Non-pigmented ciliary epithelial cell (primary cell): Measurements from ENCODE around the gene ELL.

ENCODE experiments used
- DNase-seq: peaks from one replicate; pipeline ENCODE4 v3.0.0-alpha.2; 2010; ENCODE audit warnings: low read depth

The ELL gene

DNA sequence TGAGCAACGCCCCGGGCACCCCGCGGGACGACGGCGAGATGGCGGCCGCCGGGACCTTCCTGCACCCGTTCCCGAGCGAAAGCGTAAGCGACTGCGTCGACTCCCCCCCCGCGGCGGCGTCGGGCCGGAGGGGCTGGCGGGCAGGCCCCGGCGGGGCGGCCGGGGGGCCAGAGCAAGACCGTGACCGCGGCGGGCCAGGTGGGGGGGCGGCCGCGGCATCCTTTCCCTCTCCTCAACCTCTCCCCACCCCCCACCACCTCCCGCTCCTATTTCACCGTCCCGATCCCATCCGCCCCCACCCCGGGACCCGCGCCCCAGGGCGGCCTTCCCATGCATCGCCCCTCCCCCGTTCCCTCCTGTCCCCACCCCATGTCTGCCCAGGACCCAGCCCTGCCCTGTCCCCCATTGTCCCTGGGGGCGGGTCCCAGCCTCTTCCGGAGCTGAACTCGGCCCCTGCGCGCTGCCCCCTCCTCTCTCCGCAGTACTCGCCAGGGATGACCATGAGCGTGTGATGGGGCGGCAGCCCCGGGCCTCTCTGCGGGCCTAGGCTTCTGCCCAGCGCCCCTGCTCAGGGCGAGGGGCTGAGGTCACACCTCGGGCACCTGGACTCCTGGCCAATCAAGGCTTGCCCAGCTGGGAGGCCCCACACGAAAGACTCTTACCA lies 88.0 kb downstream of the ELL start:
- no peak for DNase-seq

DNA sequence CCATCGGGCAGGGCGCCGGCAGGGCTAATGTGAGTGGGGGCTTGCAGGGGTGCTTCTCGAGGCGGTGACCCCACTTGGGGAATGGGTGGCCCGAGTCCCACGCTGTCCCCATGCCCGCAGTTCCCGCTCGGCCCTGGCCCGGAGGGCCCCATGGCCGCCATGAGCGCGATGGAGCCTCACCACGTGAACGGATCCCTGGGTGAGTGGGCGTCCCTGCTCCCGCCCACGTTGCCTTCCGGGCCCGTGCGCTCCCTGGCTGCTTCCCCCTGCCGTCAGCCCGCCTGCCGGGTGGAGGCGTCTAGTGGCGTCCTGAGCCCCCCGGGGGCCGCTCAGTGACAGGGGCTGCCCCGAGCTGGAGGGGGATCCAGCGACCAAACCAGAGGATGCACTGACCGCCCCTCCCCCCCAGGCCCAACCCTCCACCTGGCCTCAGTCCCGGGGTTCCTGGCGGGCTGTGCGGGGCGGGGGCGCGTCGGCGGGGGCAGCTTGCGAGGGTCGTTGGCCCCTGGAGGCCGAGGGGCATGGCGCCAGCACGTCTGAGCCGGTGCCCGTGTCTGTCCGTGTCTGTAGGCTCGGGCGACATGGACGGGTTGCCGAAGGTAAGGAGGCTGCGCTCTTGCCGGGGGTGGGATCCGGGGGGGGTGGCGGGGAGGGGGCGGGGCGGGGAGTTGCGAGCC lies 88.7 kb downstream of the ELL start:
- DNase-seq, result no peak

- no peak for DNase-seq
Observed at GRCh38 chr19:18432275-18433014, 89.4 kb downstream of the ELL start.

DNA sequence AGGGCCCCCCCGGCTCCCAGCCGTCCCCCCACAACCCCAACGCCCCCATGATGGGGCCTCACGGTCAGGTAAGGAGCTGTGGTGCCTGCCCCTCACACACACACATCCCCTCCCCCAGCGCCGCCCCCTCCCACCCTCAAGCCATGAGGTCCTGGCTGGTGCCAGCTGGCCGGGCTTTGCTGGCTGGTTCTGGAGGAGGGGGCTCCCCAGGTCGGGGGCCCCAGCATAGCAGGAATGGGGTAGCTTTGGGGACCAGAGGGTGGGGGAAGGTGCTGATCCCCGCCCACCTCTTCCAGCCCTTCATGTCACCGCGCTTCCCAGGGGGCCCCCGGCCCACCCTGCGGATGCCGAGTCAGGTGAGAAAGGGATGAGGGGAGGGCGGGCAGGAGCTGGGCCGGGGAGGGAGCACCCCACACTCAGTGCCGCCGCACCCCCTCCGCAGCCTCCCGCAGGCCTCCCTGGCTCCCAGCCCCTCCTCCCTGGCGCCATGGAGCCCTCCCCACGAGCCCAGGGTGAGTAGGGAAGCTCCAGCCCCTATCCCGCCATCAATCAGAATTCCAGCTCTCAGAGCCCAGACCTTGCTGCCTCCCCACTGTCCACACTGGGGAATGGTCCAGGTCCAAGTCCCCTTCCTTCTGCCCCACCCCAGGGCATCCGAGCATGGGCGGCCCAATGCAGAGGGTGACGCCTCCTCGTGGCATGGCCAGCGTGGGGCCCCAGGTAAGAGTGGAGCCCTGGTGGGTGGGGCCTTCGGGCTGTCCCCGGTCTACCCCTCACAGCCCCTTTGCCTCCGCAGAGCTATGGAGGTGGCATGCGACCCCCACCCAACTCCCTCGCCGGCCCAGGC lies 90.3 kb downstream of the ELL start:
- no peak for DNase-seq

DNA sequence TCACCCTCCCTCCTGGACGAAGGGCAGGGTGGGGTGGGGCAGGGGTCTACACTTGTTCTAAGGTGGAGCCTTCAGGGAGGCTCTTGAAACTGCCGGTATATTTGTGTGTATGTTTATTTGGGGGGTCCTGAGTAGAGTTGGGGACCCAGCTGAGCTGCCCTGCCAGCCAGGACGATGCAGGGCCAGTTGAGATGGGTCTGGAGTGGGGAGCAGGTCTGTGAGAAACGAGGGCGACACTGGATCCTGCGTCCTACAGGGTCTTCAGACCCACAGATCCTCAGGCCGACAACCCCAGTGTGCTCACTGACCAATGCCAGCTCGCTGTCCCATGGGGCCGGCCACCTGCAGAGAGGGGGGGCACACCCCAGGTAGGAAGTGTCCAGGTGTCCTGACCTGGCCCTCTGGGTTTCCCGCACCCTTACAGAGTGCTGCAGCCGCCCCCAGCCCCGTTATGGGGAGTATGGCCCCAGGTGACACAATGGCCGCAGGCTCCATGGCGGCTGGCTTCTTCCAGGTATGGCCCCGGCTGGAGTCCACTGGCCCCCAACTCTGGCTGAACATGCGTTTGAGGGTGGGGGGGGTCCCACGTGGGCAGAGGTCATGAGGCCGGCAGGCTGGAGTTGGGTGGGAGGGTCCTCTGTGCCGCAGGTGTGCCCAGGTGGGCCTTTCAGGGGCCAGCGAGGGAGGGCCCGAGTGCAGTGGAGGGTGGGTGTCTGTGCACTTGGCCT lies 91.3 kb downstream of the ELL start:
- no peak for DNase-seq

DNA sequence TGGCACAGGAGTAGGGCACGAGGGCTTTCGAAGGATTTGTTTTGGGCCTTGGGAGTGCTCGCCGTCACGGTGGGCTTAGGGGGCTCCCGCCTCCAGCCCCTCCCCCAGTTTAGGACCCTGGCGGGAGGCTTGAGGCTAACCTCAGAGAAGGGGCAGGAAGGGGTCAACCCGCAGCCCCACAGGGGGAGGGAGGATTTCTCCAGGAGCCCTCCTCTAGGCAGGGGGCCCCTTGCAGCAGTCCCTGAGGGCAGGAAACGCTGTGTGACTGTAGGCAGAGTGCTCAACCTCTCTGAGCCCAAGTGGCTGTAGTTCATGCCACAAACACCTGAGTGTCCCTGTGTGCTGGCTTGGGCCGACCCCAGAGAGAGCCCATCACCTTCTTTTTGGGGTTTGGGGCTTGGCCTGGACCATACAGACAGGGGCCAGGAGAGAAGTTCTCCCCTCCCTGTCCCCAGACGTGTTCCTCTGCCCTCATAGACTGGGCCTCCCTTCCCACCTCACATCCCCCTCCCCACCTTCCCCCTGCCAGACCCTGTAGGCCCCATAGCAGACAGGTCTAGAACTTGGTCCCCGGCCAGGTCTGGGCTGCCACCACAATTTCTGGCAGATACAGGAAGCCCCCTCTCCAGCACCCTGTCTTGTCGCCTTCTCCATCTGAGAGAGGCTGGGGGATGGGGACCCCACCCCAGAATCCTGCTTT lies 92.0 kb downstream of the ELL start:
- DNase-seq, result no peak

DNA sequence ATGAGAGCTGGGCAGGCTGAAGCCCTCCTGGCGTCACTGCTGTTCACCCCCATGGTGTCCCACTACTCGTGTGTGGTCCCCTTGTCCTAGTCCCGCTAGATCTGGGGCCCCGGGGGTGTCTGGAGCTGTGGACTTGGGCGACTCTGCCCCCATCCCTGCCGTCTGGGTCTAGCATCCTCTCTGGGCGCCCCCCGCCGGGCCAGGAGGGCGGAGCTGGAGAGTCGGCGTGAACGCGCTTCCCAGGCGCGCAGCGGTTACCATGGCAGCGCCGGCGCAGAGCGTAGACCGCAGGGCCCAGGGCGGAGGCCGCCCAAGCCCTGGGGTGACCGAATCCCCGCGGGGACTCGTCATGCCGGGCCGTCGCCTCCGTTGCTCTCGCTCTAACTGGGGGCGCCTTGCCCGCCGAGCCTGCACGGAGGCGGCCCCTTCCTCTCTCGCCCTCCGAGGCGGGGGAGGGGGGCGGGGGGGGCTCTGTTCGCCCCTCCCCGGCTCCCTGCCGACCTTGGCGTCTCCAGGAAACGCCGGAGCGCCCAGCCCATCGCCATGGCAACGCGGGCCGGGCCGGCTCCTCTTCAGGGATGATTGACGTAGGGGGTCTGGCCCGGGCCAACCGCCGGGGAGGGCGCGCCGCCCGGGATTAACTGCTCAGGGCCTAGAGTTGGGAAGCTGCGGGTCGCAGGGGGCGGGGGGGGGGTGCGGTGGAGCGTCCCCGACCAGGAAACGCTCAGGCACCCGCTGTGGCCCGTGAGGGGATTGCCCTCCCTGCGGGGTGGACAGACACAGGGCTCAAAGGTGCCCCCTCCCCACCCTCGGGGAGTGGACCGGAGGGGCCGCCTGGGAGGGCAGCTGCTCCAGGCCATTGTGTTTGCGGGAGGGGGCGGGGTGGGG lies 92.8 kb downstream of the ELL start:
- no peak for DNase-seq

DNA sequence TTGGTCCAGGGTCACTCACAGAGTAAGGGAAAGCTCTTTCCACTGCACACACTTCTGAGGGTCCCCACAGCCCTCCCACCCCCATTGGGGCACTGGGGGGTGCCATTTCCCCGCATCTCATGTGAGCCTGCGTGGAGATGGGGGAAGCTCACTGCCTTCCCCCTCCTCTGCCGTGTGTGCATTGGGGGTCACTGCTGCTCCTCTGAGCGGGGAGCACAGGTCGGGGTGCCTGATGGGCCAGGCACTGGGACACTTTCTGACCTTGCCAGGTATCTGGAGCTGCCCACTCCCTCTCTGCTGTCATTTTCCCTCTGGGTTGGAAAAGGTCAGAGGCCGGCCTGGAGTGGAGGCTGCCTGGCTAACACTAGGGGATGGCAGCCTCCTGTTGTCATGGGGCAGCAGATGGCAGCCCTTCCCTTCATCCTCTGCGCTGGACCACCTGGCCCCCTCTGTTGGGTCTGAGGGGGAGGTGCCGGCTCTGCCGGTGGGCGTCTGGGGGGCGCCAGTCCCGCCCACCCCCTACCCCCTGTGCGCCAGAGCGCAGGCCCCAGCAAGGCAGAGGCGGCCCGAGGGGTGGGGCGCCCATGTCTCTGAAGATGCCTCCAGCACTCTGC lies 93.6 kb downstream of the ELL start:
- DNase-seq, result no peak

GRCh38 chr19:18427743-18428113 lies 94.1 kb downstream of the ELL start:
- no peak for DNase-seq

DNA sequence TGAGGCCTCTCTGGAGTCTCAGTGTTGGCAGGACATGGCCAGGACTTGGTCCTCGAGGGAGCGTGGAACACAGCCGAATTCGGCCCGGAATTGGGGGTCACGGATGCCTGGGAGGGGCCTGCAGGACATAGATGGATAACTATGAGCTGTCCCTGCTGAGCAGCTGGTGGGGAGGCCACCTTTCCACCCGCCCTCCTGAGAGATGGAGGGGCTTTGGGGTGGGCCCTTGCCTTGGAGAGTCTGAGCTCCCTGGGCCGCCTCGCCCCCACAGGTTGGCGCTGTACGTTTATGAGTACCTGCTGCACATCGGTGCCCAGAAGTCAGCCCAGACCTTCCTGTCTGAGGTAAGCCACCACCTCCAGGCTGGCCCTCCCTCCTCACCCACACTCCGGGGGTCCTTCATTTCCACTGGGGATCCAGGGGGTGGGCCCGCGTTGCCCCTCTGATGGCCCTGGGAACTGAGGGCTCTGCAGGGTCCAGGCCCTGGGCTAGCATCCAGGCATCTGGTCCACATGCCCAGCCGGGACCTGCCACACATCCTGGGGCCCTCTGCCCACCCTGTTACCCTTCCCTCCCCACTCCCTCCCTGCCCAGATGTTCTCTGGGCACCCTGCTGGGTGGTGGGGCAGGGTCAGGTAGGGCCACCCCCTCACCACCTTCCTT lies 94.7 kb downstream of the ELL start:
- DNase-seq, result no peak

DNA sequence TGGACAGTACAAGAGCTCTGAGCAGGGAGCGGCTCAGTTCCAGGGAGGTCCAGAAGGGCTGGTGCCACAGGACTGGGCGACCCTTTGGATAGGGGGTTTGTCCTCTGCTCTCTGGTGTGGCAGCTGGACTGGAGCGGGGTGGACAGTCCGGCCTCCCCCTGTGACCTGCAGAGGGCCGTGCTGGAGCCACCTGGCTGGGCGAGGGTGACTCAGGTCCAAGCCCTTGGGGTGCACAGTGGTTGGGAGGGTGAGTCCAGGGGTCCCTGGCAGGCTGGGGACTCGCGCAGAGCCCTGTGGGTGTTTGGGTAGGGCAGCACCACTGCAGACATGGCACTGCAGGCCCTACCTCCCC lies 95.5 kb downstream of the ELL start:
- DNase-seq, result no peak

GRCh38 chr19:18425515-18426415 lies 96.1 kb downstream of the ELL start:
- no peak for DNase-seq

DNA sequence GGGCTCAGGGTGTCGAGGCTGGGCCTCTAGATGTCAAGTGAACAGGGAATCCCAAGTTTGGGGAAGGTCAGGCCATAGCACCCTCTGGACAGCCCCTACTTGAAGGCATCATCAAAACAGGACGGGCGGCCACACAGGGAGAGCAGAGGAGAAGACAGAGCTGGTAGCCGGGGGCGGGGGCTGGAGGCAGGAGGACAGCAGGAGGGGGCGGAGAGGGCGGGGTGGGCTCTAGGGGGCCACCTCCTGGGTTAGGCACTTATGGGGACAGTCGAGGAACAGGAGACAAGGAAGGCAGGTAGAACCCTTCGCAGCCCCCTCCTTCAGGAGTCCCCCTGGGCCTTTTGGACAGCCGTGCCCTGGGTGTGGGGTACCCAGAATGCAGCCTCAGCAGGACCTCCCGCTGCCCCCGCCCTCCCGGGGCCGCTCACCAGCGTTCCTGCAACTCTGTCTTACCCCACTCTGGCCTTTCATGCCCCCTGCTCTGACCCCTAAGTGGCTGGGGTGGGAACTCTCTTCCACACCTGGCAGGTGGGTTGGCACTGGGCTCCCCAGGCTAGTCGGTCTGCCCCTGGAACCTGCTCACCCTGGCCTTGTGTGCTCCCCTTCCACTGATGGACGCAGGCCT lies 96.9 kb downstream of the ELL start:
- no peak for DNase-seq

GRCh38 chr19:18424122-18424889 lies 97.6 kb downstream of the ELL start:
- DNase-seq, result no peak

DNA sequence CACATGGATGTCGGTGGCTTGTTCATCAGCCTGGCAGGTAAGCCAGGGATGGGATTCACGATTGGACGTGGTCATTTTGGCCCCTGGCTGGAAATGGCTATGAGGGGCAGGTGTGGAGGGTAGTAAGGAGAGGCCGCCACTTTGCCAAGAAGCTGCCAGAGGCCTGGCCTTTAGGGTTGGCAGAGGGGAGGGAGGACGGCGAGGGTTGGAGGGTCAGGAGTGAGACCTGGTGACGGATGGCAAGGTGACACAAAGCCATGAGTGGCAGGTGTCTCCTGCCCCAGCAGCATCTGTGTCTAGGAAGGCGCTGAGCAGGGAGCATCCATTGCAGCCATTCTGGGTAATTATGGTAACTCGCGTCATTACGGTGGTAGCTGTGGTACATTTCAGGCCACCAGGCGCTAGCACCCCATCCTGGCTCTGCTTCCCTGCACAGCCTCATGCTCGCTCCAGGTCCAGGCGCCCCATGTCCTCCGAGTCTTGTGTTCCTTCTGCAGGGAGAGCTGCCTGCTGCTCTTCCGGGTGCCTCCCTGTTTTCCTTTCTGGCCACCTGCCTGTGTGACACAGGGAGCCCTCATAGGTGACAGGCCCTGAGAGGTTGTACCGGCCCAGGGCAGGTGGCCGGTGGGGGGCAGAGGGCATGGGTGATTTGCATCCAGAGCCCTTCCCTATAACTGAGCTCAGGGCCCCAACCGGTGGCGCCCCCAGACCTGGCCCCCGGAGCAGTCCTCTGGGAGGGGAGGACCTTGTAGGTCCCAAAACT lies 98.4 kb downstream of the ELL start:
- no peak for DNase-seq

DNA sequence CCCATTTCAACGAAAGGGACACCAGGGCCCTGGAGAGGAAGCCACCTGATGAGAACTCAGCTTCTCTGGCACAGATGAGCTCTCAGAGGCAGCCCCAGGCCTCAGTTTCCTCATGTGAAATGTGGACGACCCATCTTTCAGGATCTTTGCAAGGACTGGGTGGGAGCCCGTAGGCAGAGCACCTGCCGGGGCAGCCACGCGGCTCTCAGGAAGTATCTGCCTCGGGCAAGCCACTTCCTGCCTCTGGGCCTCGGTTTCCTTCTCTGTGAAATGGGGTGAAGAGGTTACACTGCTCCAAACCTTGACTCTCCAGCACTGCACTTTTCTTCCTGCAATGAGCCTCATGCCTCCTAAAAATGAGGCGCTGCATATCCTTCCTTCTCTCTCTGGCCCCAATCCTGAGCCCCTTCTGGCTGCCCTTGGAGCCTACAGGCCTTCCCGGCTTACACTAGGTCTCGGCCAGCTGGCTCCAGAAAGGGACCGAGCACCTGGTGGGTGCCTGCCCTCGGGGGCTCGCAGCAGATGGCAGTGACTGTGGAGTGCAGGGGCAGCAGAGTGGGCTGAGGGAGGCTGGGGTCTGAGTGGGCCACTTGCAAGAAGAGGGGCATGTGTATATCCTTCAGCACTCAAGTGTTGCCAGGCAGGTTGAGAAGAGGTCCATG lies 99.2 kb downstream of the ELL start:
- DNase-seq, result no peak
